DMS153 (cell line): Measurements from ENCODE around the gene CIDEA.
A peak's percentile ranks its signal among the peaks of the same experiment; 100 is the strongest.

Source experiments
- DNase-seq: peaks from one replicate; lab custom pipeline; 2025; lab: John Stamatoyannopoulos, UW

CIDEA gene

GRCh38 chr18:12301263-12302005 is 47.3 kb downstream of the CIDEA start:
- DNase-seq, result no peak

GRCh38 chr18:12302391-12303147 is 48.4 kb downstream of the CIDEA start:
- no peak for DNase-seq

- DNase-seq, result peak; percentile 26
Observed at GRCh38 chr18:12304351-12305210, 50.4 kb downstream of the CIDEA start.

- no peak for DNase-seq
Observed at GRCh38 chr18:12305211-12305610, 51.0 kb downstream of the CIDEA start.

- no peak for DNase-seq
Observed at GRCh38 chr18:12305930-12306629, 51.9 kb downstream of the CIDEA start.

GRCh38 chr18:12306752-12307700 is 52.9 kb downstream of the CIDEA start:
- DNase-seq, result no peak

- no peak for DNase-seq
Observed at GRCh38 chr18:12307701-12308385, 53.7 kb downstream of the CIDEA start, which contains the start of gene TUBB6. TSS of gene TUBB6 (plus strand) at chr18:12308241. CDS start at chr18:12308293, 52 bp downstream.

GRCh38 chr18:12308386-12309100 is 54.4 kb downstream of the CIDEA start:
- no peak for DNase-seq

- no peak for DNase-seq
Observed at GRCh38 chr18:12309683-12310198, 55.6 kb downstream of the CIDEA start.

- no peak for DNase-seq
Observed at GRCh38 chr18:12310762-12311161, 56.6 kb downstream of the CIDEA start.

GRCh38 chr18:12312976-12313375 is 58.8 kb downstream of the CIDEA start:
- DNase-seq, result no peak

GRCh38 chr18:12313530-12314245 is 59.5 kb downstream of the CIDEA start:
- DNase-seq, result no peak

GRCh38 chr18:12314591-12315305 is 60.6 kb downstream of the CIDEA start:
- no peak for DNase-seq

- DNase-seq, result no peak
Observed at GRCh38 chr18:12315490-12315889, 61.3 kb downstream of the CIDEA start.

GRCh38 chr18:12315911-12316310 is 61.8 kb downstream of the CIDEA start:
- DNase-seq, result no peak

- DNase-seq, result no peak
Observed at GRCh38 chr18:12317664-12318333, 63.6 kb downstream of the CIDEA start.

GRCh38 chr18:12318334-12318697 is 64.2 kb downstream of the CIDEA start:
- DNase-seq, result no peak
